HCT116 (cell line): ENCODE data around the gene PCAT6. TPM values are rescaled to one million over a fixed set of nuclear protein-coding genes. Genes with fewer than 3 reads are reported as not detected.

Experiments used
- ATAC-seq: fragments of 200-7000 bp; cut with Tn5 transposase; 2 replicates; pipeline ENCODE4 v1.9.1; 2020; ENCODE audit warnings: mild to moderate bottlenecking, moderate library complexity
- BruUV-seq: library from RNA; stranded (reverse); fragments of 400-500 nt; replicated peaks from 2 replicates; lab custom pipeline; 2021; lab: Mats Ljungman, UMichigan
- CTCF ChIA-PET: fragments of 300-600 bp; sonication (Branson Sonifier 250); formaldehyde crosslinking; loops from one replicate; lab custom pipeline; 2021; ENCODE audit warnings: antibody characterized with exemption; lab: Charles Lee
- POLR2A ChIA-PET: fragments of 300-600, 350-600 bp; sonication (Branson Sonifier 250); formaldehyde crosslinking; loops from one replicate; lab custom pipeline; 2021; ENCODE audit warnings: antibody characterized with exemption; lab: Charles Lee
- RAD21 ChIA-PET, 2 experiments: fragments of 300-600 bp; sonication (Branson Sonifier 250); formaldehyde crosslinking; loops; one replicate each; lab custom pipeline; 2023; ENCODE audit warnings: low total read pairs in 2 of 2; ENCODE audit not compliant: uncharacterized antibody in 2 of 2, unreplicated experiment in 2 of 2, low non-redundant PET in 1 of 2; lab: Charles Lee
- DNase-seq: peaks from one replicate; pipeline ENCODE4 v3.0.0-alpha.2; 2010; ENCODE audit warnings: low read depth, low spot score
- H2AFZ ChIP-seq: fragments of 200-600 bp; shearing (Covaris generic), sonication (generic); 2 replicates; pipeline ENCODE4 v1.6.1; 2017; ENCODE audit warnings: low read depth, mixed run types, mixed read lengths, antibody characterized with exemption, low read length; ENCODE audit not compliant: poor library complexity, severe bottlenecking
- H3K27ac ChIP-seq: 2 replicates; pipeline ENCODE4 v1.5.1; 2012; ENCODE audit warnings: low read depth, low read length
- H3K27me3 ChIP-seq: fragments of 200-600 bp; sonication (generic); 2 replicates; pipeline ENCODE4 v1.6.1; 2016; ENCODE audit warnings: mixed run types, low read length, mixed read lengths; ENCODE audit not compliant: insufficient read depth
- H3K36me3 ChIP-seq, 2 experiments: fragments of 200-500 bp in 1 of 2; fragments of 200-600 bp in 1 of 2; sonication (Bioruptor generic) in 1 of 2; sonication (generic) in 1 of 2; 2 replicates each; pipeline versions ENCODE4 v1.5.1 to v1.6.1; 2014 to 2016; ENCODE audit warnings: low read length in 2 of 2, inconsistent platforms in 1 of 2, mixed read lengths in 1 of 2, mixed run types in 1 of 2; ENCODE audit not compliant: insufficient read depth in 2 of 2, control insufficient read depth in 1 of 2
- H3K4me1 ChIP-seq, 2 experiments: fragments of 200-600 bp in 1 of 2; sonication (generic) in 1 of 2; 2 replicates each; pipeline versions ENCODE4 v1.5.1 to v1.6.1; 2012 to 2017; ENCODE audit warnings: low read length in 2 of 2, inconsistent platforms in 1 of 2, mild to moderate bottlenecking in 1 of 2, mixed read lengths in 1 of 2, mixed run types in 1 of 2, moderate library complexity in 1 of 2; ENCODE audit not compliant: insufficient read depth in 2 of 2, control insufficient read depth in 1 of 2
- H3K4me2 ChIP-seq: fragments of 200-600 bp; sonication (generic); 2 replicates; pipeline ENCODE4 v1.6.1; 2017; ENCODE audit warnings: mixed run types, low read length, mixed read lengths
- H3K4me3 ChIP-seq, 2 experiments: fragments of 200-600 bp in 1 of 2; sonication (generic) in 1 of 2; replicated peaks in 1 of 2; 2 replicates each; pipeline ENCODE4 v1.5.1; 2011 to 2016; ENCODE audit warnings: low read length in 2 of 2, control low read depth in 1 of 2, low read depth in 1 of 2, mild to moderate bottlenecking in 1 of 2, mixed read lengths in 1 of 2, mixed run types in 1 of 2
- H3K79me2 ChIP-seq: fragments of 200-600 bp; sonication (generic); 2 replicates; pipeline ENCODE4 v1.6.1; 2017; ENCODE audit warnings: mild to moderate bottlenecking, mixed run types, low read length, moderate library complexity, mixed read lengths; ENCODE audit not compliant: insufficient read depth
- H3K9ac ChIP-seq: fragments of 200-600 bp; sonication (generic); 2 replicates; pipeline ENCODE4 v1.6.1; 2016; ENCODE audit warnings: low read length, mixed read lengths
- H3K9me2 ChIP-seq: fragments of 200-600 bp; sonication (generic), shearing (Covaris generic); 2 replicates; pipeline ENCODE4 v1.6.1; 2017; ENCODE audit warnings: mixed run types, mild to moderate bottlenecking, moderate library complexity; ENCODE audit not compliant: insufficient read depth
- H3K9me3 ChIP-seq, 2 experiments: fragments of 200-500 bp in 1 of 2; fragments of 200-600 bp in 1 of 2; sonication (Bioruptor generic) in 1 of 2; sonication (generic) in 1 of 2; 2 replicates each; pipeline ENCODE4 v1.6.1; 2014 to 2017; ENCODE audit warnings: low read length in 2 of 2, mixed read lengths in 2 of 2, inconsistent platforms in 1 of 2, low read depth in 1 of 2, mild to moderate bottlenecking in 1 of 2, mixed run types in 1 of 2, moderate library complexity in 1 of 2; ENCODE audit not compliant: control insufficient read depth in 1 of 2, insufficient read depth in 1 of 2
- H4K20me1 ChIP-seq: fragments of 200-600 bp; sonication (generic), shearing (Covaris generic); 2 replicates; pipeline ENCODE4 v1.6.1; 2017; ENCODE audit warnings: mixed run types, mild to moderate bottlenecking, moderate library complexity; ENCODE audit not compliant: insufficient read depth
- EGR1 ChIP-seq: IDR thresholded peaks from 2 replicates; pipeline ENCODE4 v1.6.1; 2012; ENCODE audit warnings: low read depth
- FOSL1 ChIP-seq: IDR thresholded peaks from 2 replicates; pipeline ENCODE4 v1.6.1; 2012; ENCODE audit warnings: low read depth
- POLR2AphosphoS5 ChIP-seq: IDR thresholded peaks from 2 replicates; pipeline ENCODE4 v1.6.1; 2011; ENCODE audit warnings: mild to moderate bottlenecking, low read depth, low read length, moderate library complexity
- intact Hi-C: fragments of 100-400 bp; cut with micrococcal nuclease; formaldehyde crosslinking; loops from 2 replicates; pipeline ENCODE4 v1.10.0; 2022
- total RNA-seq: library from RNA; stranded (reverse); gene quantifications from one replicate; pipeline ENCODE4 v1.2.1, GENCODE V29; 2021; ENCODE audit not compliant: unreplicated experiment

The PCAT6 gene
- total RNA-seq, 1 experiment from 2014 or later, result 1.9 TPM

- H4K20me1 ChIP-seq, result no peaks in the 10 kb centered on the region
- no TSS peak for BruUV-seq
- no peaks in the 10 kb centered on the region for H3K9me2 ChIP-seq
- no peaks in the 10 kb centered on the region for H3K9me3 ChIP-seq
- peak overlapping the region; percentile 88 for H3K4me2 ChIP-seq
- H3K9ac ChIP-seq, result peak overlapping the region; percentile 68
- TF ChIP-seq EGR1 (peak; percentile 70), POLR2AphosphoS5 (peak; percentile 53; the same call in 1 of the 2 replicates), FOSL1 (no peak)
- peak; percentile 78 for ATAC-seq
- intact Hi-C loops, result loop anchor here (2.0 kb wide), 1 partner anchor 28 kb away; the partner anchor contains the start of gene RABIF
- 0 out of 2 replicates have a peak, but pooled peaks cover 2% of the 10 kb centered on the region for H3K27me3 ChIP-seq
- no peaks in the 10 kb centered on the region for H3K36me3 ChIP-seq
- ChIA-PET RAD21 (interaction anchor here in 1 of 2 experiments (0.7 kb wide), 1 partner anchor 519 kb away, joined by 4 read pairs; no protein-coding TSS in a partner anchor), POLR2A (interaction anchor here (0.7 to 1.3 kb wide), 3 partner anchors 9 to 52 kb away, joined by 3 to 6 read pairs (median 3); no protein-coding TSS in a partner anchor), CTCF (interaction anchor here (1.8 kb wide), 1 partner anchor 8 kb away, joined by 7 read pairs; no protein-coding TSS in a partner anchor)
- peak overlapping the region; percentile 66 for H2AFZ ChIP-seq
- H3K79me2 ChIP-seq, result no peaks in the 10 kb centered on the region
- H3K4me3 ChIP-seq, result peak overlapping the region; percentile 76 to 77
- DNase-seq, result peak; percentile 38
- peak overlapping the region; percentile 46; the same call in 1 of the 2 replicates for H3K27ac ChIP-seq
- H3K4me1 ChIP-seq, result peaks cover 8 to 14% of the 10 kb centered on the region in 2 experiments; a peak in 3 of 4 replicates
These were observed 50.1 kb downstream of the PCAT6 start for GRCh38 chr1:202860744-202861419.

Other genes with a start within 250 kb of the PCAT6 start
- gene SYT2, start 100.5 kb upstream of the PCAT6 start, total RNA-seq, result not detected
- gene KDM5B, start 2.5 kb upstream of the PCAT6 start, total RNA-seq, result 44.6 TPM
- gene RABIF, start 78.2 kb downstream of the PCAT6 start, total RNA-seq, result 5.4 TPM
- gene KLHL12, start 116.3 kb downstream of the PCAT6 start, total RNA-seq, result 33.8 TPM
- 89.8 TPM for gene ADIPOR1, start 147.4 kb downstream of the PCAT6 start, total RNA-seq
- 16.5 TPM for gene CYB5R1, start 156.3 kb downstream of the PCAT6 start, total RNA-seq
- 64.7 TPM for gene TMEM183A, start 196.4 kb downstream of the PCAT6 start, total RNA-seq
- gene PPFIA4, start 215.5 kb downstream of the PCAT6 start, total RNA-seq, result 10.8 TPM